Measurements from ENCODE around the gene PCGF3.

- TF ChIP-seq EZH2 (IDR thresholded peaks at IDR 0.05; ENCODE audit: borderline replicate concordance, low read length): no peak
- TF ChIP-seq CTCF (conservative IDR thresholded peaks at IDR 0.05 in 1 of 2, IDR thresholded peaks at IDR 0.05 in 1 of 2; ENCODE audit: extremely low read depth in 1 of 2, insufficient read depth in 1 of 2, low read depth in 1 of 2, low read length in 2 of 2): no peak
These were observed 67.1 kb downstream of the PCGF3 start for GRCh38 chr4:772776-773175.
